Colonic mucosa (tissue), 4 donors: ENCODE data around the gene WDR86. TPM values are rescaled to one million over a fixed set of nuclear protein-coding genes. Genes with fewer than 3 reads are reported as not detected.

Experiments used
- DNase-seq: peaks from one replicate; pipeline ENCODE4 v3.0.0-alpha.2; 2020
- H3K27ac ChIP-seq: fragments of 200-600 bp; one replicate; pipeline ENCODE4 v1.8.0; 2021
- H3K27me3 ChIP-seq: fragments of 200-600 bp; one replicate; pipeline ENCODE4 v1.8.0; 2021
- H3K36me3 ChIP-seq: fragments of 200-600 bp; one replicate; pipeline ENCODE4 v1.8.0; 2021
- H3K4me1 ChIP-seq: fragments of 200-600 bp; one replicate; pipeline ENCODE4 v1.8.0; 2021; ENCODE audit warnings: mild to moderate bottlenecking
- H3K4me3 ChIP-seq: fragments of 200-600 bp; one replicate; pipeline ENCODE4 v1.8.0; 2021
- H3K9ac ChIP-seq, 2 donors: one replicate each; pipeline ENCODE4 v1.7.0; 2013; ENCODE audit warnings: control low read depth in 2 of 2, low read depth in 2 of 2, low read length in 2 of 2
- H3K9me3 ChIP-seq: fragments of 200-600 bp; one replicate; pipeline ENCODE4 v1.8.0; 2021
- intact Hi-C: fragments of 100-400 bp; cut with DNase I; formaldehyde crosslinking; loops from one replicate; pipeline ENCODE4 v1.14.1; 2022
- total RNA-seq, 2 donors: library from RNA; stranded (reverse); fragmentation: NEBNext Ultra II Directional in 1 of 2; extraction: Animal tissue kit (Norgen Biotek cat#: 25700) in 1 of 2; gene quantifications; one replicate each; pipeline ENCODE4 v1.2.1, GENCODE V29; 2021
- TF ChIP-seq, protein P1 (sequence below): fragments of 200-600 bp; IDR thresholded peaks from one replicate; pipeline ENCODE4 v1.8.0; 2022; ENCODE audit warnings: antibody characterized with exemption, mild to moderate bottlenecking
- donor health status: healthy.
- donor health status: DM: no; HTN: no; CAD: no.
- donor health status: DM: no; HTN: no; CAD: no.

WDR86 gene
- total RNA-seq, 2 donors from 2014 or later, result 1.2 TPM; not detected in 1

DNA sequence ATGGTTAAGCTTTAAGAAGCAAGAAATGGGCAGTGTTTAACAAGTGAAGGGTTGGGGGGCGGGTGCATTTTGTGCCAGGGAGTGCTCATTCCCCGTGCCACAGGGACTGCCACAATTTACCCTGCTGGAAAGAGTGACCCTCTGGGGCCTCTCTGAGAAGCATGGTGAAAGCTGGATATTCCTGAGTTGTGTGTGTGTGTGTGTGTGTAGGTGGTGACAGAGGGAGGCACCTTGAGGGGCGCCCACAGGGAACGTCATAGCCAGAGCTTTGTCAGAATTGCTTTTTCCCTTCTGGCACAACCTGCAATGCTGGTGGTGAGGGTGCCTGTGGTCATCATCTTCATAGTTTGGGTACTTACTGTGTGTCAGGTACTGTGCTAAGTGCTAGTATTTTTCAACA lies 2.5 kb upstream of the WDR86 start:
- no peak overlapping the region for H3K27ac ChIP-seq
- no peak overlapping the region for H3K4me3 ChIP-seq
- peaks cover 25% of the 10 kb centered on the region for H3K27me3 ChIP-seq
- intact Hi-C loops, result no loop called here
- no peaks in the 10 kb centered on the region for H3K36me3 ChIP-seq
- TF ChIP-seq, protein P1, sequence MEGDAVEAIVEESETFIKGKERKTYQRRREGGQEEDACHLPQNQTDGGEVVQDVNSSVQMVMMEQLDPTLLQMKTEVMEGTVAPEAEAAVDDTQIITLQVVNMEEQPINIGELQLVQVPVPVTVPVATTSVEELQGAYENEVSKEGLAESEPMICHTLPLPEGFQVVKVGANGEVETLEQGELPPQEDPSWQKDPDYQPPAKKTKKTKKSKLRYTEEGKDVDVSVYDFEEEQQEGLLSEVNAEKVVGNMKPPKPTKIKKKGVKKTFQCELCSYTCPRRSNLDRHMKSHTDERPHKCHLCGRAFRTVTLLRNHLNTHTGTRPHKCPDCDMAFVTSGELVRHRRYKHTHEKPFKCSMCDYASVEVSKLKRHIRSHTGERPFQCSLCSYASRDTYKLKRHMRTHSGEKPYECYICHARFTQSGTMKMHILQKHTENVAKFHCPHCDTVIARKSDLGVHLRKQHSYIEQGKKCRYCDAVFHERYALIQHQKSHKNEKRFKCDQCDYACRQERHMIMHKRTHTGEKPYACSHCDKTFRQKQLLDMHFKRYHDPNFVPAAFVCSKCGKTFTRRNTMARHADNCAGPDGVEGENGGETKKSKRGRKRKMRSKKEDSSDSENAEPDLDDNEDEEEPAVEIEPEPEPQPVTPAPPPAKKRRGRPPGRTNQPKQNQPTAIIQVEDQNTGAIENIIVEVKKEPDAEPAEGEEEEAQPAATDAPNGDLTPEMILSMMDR, result no peak
- DNase-seq, result no peak
- no peak overlapping the region for H3K9ac ChIP-seq
- H3K4me1 ChIP-seq, result peaks cover 8% of the 10 kb centered on the region
- no peaks in the 10 kb centered on the region for H3K9me3 ChIP-seq

DNA sequence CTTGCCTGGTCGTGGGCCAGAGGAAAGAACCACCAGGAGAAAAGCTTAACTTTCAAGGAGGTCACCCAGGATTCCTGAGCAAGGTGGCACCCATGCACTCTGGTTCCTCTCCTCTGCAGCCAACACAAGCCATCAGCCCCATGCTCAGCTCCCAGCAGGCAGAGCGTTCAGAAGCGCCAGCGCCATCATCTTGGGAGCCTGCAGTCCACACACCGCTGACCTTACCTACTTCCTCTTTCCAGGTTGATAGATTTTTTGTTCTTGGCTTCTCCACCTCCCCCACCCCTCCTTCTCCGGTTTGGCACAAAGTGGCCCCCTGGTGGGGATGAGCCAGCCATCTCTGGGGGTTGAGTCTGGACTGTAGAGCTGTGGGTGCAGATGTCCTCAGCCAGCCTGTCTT lies 1.7 kb upstream of the WDR86 start:
- intact Hi-C loops, result no loop called here
- Histone ChIP-seq H3K9me3 (no peaks in the 10 kb centered on the region), H3K27ac (no peak overlapping the region), H3K36me3 (no peaks in the 10 kb centered on the region), H3K9ac (no peak overlapping the region), H3K4me1 (peaks cover 8% of the 10 kb centered on the region), H3K27me3 (peaks cover 25% of the 10 kb centered on the region), H3K4me3 (no peak overlapping the region)
- no peak for DNase-seq
- TF ChIP-seq, protein P1, result no peak

DNA sequence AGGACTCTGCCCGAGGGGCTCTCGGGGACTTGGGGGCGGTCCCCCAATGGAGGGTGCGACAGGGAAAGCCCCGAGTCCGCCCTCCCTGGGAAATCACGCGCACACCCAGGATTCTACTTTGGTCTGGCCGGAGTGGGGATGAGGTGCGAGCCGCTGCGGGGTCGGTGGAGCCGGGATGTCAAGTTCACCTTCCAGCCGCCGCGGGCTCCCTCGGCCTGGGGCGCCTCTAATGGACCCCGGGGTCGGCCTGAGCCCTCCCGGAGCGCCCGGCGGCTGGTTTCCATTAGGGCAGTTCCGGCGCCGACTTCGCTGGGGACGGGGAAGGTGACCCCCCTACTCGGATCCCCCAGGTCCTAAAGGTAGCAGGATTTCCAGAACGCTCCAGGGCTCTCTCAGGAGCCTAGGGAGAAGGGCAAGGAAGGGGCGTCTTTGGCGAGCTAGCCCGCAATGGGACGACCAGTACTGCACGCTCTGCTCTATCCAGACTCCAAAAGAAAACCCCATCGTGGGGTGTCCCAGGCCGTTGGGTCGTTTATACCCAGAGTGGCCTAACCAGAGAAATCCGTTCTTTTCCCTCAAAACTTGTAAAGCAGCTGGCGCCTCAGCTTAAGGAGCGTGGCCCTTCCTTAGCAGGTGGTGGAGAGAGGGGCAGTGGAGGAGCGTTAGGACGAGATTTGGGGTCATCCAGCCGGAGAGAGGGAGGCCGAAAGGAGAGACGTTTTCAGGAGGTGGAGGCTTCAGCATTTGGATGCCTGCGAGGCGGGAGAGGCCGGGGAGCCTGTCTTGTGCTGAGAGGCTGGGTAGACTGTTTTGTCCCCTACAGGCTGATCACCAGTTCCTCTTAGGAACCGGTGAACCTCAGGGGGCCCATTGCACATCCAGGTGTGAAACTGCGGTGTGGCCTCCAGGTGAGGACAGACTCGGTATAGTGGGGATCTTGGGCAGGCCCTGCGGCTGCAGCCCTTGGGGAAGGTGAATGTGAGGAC lies 860 bp upstream of the WDR86 start:
- H3K4me3 ChIP-seq, result peak overlapping the region; percentile 23
- no peaks in the 10 kb centered on the region for H3K36me3 ChIP-seq
- H3K9me3 ChIP-seq, result no peaks in the 10 kb centered on the region
- DNase-seq, result no peak
- H3K27me3 ChIP-seq, result peaks cover 25% of the 10 kb centered on the region
- peak overlapping the region in 1 of 2 donors; percentile 35 for H3K9ac ChIP-seq
- TF ChIP-seq, protein P1, result no peak
- H3K4me1 ChIP-seq, result peaks cover 8% of the 10 kb centered on the region
- intact Hi-C loops, result no loop called here
- no peak overlapping the region for H3K27ac ChIP-seq

GRCh38 chr7:151408839-151409666 lies 785 bp downstream of the WDR86 start:
- Histone ChIP-seq H3K4me3 (peak overlapping the region; percentile 23), H3K9ac (peak overlapping the region in 1 of 2 donors; percentile 56), H3K4me1 (peaks cover 8% of the 10 kb centered on the region), H3K27ac (no peak overlapping the region), H3K27me3 (peaks cover 25% of the 10 kb centered on the region), H3K9me3 (no peaks in the 10 kb centered on the region), H3K36me3 (no peaks in the 10 kb centered on the region)
- no peak for DNase-seq
- TF ChIP-seq, protein P1, result no peak
- intact Hi-C loops, result no loop called here

DNA sequence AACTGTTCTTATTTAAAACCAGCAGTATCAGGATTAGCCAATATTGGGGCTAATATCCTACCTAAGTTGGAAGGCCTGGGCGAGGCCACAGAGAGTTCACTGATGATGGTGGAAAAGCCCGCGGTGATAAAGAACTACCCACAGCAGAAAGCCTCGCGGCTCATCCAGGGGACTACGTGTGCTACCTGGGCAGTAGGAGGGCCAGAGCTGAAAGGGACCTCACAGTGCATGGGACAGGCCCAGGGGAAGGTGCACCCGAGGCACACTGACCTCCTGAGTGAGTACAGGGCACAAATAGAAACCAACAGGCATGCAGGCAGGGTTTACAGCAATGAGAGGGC lies 1.4 kb downstream of the WDR86 start:
- Histone ChIP-seq H3K36me3 (no peaks in the 10 kb centered on the region), H3K27me3 (peaks cover 25% of the 10 kb centered on the region), H3K27ac (no peak overlapping the region), H3K4me1 (peaks cover 8% of the 10 kb centered on the region), H3K4me3 (peak overlapping the region; percentile 1), H3K9ac (no peak overlapping the region), H3K9me3 (no peaks in the 10 kb centered on the region)
- intact Hi-C loops, result no loop called here
- TF ChIP-seq, protein P1, result no peak
- DNase-seq, result no peak
